Kasumi-1 (cell line): ENCODE data around the gene ZNF595.
"Not testable (repeated sequence)": the region's sequence is repeated elsewhere in the genome, so short reads cannot be mapped to it uniquely, and the experiment has no call there.

Experiments used
- DNase-seq, 2 experiments: peaks; one replicate each; lab custom pipeline; 2025; lab: John Stamatoyannopoulos, UW

Gene ZNF595

GRCh38 chr4:86559-87324, 33.6 kb downstream of the ZNF595 start:
- DNase-seq = not testable (repeated sequence)

- no peak for DNase-seq
These were observed 45.3 kb downstream of the ZNF595 start for GRCh38 chr4:98386-98785.

GRCh38 chr4:99863-100262, 46.7 kb downstream of the ZNF595 start:
- no peak for DNase-seq

- no peak for DNase-seq
These were observed 53.9 kb downstream of the ZNF595 start for GRCh38 chr4:107083-107443.

- DNase-seq = no peak
These were observed 54.6 kb downstream of the ZNF595 start for GRCh38 chr4:107444-108429.

GRCh38 chr4:112771-113170, 59.6 kb downstream of the ZNF595 start:
- no peak for DNase-seq

- no peak for DNase-seq
These were observed 60.6 kb downstream of the ZNF595 start for GRCh38 chr4:113732-114131.

GRCh38 chr4:114149-114548, 61.0 kb downstream of the ZNF595 start:
- DNase-seq = no peak

- no peak for DNase-seq
These were observed 63.4 kb downstream of the ZNF595 start for GRCh38 chr4:116499-116898.

- peak in 1 of 2 experiments; percentile 27 for DNase-seq
These were observed 67.5 kb downstream of the ZNF595 start for GRCh38 chr4:120616-121015.

GRCh38 chr4:121408-122084, 68.4 kb downstream of the ZNF595 start:
- peak; percentile 92 to 95 for DNase-seq

GRCh38 chr4:123922-124274, 70.8 kb downstream of the ZNF595 start:
- not testable (repeated sequence) for DNase-seq

GRCh38 chr4:124275-125081, 71.4 kb downstream of the ZNF595 start, which contains the start of gene ZNF718:
Gene ZNF718 (plus strand): TSS chr4:124501. CDS start chr4:124671, 170 bp downstream.
- DNase-seq = peak; percentile 77 to 89

- no peak for DNase-seq
These were observed 72.1 kb downstream of the ZNF595 start for GRCh38 chr4:125091-125771.

- no peak for DNase-seq
These were observed 72.7 kb downstream of the ZNF595 start for GRCh38 chr4:125833-126232.

GRCh38 chr4:132483-132882, 79.4 kb downstream of the ZNF595 start:
- no peak for DNase-seq
